NOMO-1 (cell line): ENCODE measurements around the gene SLK.

Source experiments
- DNase-seq, 2 experiments: peaks; one replicate each; lab custom pipeline; 2025; ENCODE audit not compliant: unreplicated experiment in 2 of 2; lab: John Stamatoyannopoulos, UW

The SLK gene

GRCh38 chr10:104031631-104032030 is 64.7 kb downstream of the SLK start:
- no peak for DNase-seq

DNA sequence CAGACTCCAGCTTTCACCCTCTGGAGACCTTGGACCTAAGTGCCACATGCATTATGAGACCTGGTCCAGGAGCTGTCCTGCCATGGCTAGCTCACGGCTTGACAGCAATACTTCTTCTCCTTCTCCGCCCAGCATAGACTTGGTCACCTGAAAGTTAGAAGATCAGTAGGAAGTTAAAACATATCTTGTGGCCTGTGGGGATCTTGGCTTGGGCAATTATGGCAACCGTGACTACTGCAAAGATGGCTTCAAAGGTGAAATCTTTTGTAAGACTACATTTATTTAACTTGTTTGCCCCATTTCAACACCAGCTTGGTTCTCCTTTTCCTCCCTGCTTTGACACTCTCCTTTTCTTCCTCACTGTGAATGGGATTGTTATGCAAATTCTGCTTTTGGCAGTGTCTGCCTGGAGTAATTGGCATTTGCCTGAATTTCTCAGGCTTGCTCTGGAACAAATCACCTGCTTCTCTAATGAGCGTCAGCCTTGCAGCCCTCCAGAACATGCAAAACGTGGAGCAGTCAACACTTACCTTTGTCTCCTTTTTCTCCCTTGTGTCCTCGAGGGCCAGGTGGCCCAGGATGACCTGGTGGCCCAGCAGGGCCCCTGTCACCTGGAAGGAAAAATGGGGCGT is 65.3 kb downstream of the SLK start:
- DNase-seq, result peak; percentile 45 to 63

- no peak for DNase-seq
These were observed 66.5 kb downstream of the SLK start for GRCh38 chr10:104033401-104033930.

GRCh38 chr10:104033966-104034365 is 67.0 kb downstream of the SLK start:
- no peak for DNase-seq

DNA sequence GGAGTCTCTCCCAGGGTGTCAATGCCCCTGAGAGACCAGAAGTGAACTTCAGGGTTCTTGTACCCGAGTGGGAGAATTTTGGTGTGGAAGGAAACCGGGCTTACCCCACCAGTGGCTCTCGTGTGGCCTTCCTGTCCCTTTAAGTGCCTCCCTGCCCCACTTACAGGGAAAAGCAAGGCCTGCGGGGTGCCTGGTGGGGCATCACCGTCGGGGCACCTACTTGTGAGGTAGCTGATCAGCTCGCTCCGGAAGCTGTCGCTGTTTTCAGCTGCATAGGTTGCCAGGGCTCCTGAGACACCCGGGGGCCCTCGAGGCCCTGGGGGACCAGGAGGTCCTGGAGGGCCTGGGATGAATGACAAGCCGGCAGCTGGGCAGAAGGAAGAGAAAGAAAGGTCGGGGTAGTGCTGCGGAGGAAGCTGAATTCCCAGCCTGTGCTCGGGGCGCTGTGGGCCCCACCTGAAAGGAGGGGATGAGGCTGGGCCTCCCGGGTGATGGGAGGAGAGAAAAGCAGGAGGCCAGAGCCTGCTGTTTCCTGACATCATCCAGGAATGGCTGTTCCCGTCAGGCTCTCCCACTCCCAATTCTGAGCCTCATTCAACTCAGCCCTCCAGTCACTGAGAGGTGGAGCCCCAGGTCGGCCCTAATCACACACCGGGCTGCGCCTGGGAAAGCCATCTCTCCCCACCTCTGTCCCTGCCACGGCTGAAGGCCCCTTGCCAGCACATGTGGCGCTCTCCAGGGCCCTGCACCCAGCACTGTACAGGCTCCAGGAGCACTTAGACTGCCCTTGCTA is 67.7 kb downstream of the SLK start:
- DNase-seq, result no peak

DNA sequence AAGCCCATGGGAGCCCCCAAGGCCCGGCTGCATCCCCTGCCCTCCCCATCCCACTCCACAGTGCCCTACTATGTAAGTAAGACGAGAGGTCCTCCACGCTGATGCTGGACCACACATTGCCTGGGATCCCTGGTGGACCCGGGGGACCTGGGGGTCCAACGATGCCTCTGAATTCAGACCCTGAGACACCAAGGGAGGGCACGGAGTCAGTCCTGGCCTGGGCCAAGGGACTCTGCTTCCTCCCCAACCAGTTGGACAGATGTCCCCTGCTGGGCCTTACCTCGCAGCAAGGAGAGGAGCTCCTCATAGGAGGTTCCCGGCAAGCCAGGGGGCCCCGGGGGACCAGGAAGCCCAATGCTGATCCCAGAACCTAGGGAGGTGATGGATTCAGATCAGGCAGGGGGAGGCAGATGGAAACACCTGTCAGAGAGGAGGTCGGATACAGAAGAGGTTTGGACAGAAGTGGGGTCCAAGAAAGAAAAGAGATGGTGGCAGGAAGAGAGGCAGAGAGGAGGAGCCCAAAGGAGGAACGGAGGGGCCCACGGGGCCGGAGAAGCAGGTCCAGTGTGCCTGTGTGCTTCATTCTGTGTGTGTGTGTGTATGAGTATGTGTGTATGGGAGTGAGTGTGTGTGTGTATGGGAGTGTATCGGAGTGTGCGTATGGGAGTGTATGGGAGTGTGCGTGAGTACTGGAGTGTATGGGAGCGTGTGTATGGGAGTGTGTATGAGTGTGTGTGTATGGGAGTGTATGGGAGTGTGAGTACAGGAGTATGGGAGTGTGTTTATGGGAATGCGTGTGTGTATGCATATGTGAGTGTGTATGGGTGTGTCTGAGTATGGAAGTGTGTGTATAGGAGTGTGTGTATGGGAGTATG is 68.5 kb downstream of the SLK start:
- no peak for DNase-seq

- DNase-seq, result no peak
These were observed 69.1 kb downstream of the SLK start for GRCh38 chr10:104036069-104036384.

DNA sequence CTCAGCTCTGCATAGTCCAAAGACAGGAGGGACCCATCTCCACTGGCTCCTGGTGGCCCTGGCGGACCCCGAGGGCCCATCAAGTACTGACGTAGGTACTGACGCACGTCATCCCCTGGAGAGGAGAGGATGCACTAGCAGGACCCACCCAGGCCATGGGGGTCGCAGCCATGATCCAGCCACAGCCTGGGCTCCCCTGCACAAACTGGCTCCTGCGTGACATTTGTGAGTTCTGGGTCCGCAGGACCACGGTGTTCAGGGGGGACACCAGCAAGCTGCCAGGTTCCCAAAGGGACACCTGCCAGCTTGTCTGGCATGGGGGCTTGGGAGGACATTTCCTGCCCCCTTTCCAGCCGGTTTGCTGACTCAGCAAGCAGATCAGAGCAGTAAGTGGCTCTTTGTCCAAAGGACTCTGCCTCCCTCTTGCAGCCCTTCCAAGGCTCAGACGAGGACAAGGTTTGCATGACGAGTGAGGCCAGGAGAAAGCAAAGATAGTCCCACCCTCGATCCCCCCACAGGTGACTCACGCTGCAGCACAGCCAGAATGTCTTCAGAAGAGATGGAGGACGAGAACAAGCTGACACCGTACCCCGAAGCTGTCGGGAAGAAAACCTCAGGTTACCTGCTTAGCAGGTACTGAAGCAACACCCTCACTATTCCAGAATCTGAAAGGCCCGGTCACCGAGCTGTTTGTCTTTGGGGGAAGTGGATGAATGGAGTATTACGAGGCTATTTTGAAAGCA is 69.7 kb downstream of the SLK start:
- DNase-seq, result no peak

DNA sequence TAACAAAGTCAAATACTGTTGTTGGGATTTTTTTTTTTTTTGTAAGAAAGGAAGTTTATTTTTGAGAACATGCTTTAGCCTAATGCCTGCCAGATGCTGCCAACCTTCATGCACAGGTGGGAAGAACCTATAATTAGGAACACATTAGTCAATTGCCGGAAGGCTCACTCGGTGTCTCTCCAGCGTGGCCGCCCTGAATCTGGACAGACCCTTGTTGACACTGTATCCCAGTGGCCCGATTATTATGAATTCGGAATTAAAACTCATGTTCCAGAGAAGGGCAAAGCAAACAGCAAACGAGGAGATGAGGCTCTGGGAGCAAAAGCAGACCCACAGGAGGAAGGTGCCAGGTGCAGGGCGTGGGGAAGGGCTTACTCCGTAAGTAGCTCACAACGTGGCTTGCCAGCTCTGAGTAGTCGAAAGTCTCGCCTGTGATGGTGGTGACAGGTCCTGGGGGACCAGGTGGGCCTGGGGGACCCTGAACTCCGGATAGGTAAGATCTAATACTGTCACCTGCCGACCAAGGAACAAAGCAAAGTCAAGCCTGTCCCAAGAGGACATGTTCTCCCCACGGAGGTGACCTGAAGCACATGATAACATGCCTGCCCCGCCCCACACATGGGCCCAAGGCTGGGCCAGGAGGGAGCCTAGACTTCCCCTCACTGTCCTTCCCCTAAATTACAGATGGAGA is 70.5 kb downstream of the SLK start:
- no peak for DNase-seq

GRCh38 chr10:104038537-104038936 is 71.6 kb downstream of the SLK start:
- DNase-seq, result no peak

DNA sequence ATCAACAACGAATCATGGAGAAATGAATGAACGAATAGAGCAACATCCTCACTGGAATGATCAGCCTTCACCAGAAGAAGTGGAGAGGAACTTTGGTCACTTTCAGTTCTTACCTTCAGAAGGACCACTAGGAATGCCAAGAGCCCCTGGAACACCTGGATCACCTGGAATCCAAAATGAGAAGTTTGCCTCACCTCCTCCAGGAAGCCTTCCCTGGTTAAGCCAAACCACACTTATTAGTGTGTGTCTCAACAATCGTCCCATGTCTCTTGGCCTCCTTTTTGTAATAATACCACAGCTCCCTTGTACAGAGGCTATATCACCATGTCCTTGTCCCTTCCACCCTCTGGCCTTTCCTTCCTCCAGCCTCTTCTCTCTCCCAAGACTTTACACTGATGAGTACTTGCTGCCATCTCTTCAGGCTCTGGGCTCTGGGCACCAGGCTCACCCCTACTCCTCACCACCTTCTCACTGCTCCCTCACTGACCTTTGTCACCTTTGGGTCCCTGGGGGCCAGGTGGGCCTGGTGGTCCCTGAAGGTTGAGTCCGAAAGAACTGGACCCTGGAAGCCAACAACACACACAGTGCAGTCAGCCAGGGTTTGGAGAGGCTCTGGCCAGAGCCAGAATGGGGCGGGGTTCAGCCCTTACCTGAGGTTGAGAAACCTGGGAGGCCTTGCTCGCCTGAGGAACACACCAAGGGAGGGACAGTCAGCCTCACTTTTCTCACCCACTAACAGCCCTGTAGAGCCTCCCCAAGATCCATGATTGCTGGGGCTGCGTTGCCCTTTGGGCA is 72.2 kb downstream of the SLK start:
- no peak for DNase-seq

- no peak for DNase-seq
These were observed 73.4 kb downstream of the SLK start for GRCh38 chr10:104040382-104040781.

DNA sequence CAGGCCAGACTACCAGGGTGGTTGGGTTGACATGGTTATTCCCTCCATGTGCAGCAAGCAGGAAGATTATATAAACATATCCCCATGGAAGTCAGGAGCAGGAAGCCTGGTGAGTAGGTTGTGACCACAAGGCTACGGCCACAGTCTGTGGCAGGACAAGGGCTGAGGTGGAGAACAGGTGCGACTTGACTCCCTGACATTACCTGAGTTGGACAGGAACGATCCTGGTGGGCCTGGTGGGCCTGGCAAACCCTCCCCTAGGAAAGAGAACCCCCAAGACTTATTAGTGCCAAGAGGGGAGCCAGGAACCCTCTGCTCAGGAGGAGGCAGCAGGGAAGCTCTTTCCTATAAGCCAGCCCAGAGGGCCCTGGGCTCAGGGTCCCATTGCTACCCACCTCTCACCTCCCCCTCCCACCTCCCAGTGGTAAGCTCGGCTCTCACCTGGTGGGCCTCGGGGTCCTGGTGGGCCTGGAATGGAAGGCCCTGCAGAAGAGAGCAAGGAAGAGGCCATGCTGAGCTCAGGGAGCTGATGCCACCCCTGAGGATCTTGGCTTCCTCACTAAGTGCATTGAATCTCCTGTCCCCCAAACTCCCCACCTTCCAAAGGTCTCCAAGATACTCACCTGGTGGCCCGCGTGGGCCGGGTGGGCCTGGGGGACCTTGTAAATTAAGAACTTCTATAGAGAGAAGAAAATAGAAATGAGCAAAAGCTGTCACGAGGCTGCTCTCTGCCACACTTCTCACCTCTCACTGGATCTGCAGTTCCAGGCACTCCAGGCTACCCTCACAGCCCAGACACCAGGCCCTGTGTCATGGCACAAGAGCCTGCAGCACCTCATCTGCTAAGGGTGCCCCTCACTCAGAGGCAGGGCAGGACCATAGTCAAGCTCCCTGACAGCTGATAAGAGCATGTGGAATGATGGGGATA is 74.2 kb downstream of the SLK start:
- DNase-seq, result no peak

DNA sequence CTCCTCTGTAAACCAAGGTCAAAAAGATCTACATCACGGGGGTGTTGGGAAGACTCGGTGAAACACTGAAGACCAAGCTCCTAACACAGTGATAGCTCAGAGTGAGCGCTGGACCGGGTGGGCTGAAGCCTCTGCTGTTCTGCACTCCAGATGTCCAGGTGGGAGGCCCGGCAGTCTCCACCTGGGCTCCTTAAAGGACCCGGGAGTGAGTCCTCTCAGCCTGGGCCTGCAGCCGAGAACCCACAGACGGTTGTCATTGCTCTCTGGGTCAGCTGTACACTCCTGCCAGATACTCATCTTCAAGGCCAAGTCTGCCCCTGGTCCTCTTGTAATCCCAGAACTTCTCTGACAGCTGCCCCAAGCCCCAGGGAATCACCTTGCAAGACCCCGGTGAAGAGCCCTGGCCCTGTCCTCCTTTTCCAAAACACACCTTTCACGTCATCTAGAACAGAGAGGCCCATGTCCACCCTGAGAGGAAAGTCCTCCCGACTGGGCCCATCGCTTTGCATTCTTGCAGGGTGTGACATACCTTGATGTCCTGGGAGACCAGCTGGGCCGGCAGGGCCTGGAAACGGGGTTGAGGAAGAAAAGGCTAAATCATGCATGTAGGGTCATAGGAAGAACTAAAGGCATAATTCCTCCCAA is 75.1 kb downstream of the SLK start:
- no peak for DNase-seq

- no peak for DNase-seq
These were observed 76.4 kb downstream of the SLK start for GRCh38 chr10:104043185-104043830.

DNA sequence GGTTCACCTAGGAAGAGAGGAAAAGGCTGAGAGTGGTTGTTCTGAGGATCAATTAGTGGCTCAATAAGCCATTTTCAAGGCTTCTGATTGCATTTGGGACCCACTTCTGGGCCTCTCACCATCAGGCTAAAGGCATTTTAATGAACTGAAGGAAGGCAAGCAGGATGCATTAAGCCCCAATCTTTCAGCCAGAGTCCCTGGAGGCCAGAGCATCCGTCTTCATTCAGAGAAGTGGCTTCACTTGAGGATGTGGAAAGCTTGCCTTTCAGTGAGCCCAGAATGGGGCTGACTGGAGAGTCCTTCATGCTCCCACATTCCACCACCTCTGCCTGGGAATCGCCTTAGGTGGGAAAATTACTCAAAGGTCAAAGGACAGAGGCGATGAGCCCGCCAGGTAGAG is 76.9 kb downstream of the SLK start:
- DNase-seq, result no peak
